Activated CD4-positive, alpha-beta T cell treated with anti-CD3 and anti-CD28 coated beads, Interleukin-2, amount 50 U/mL, for 48 hours (primary cell): Measurements from ENCODE around the gene SPRY1.

Experiments used
- DNase-seq, 2 experiments: peaks; one replicate each; pipeline ENCODE4 v3.0.0-alpha.2; 2020

Gene SPRY1

GRCh38 chr4:123412091-123412505 lies 15.5 kb downstream of the SPRY1 start:
- DNase-seq: no peak

GRCh38 chr4:123412700-123413512 lies 16.3 kb downstream of the SPRY1 start:
- no peak for DNase-seq

- DNase-seq: no peak
Observed at GRCh38 chr4:123415576-123415975, 19.0 kb downstream of the SPRY1 start.

GRCh38 chr4:123415977-123416376 lies 19.4 kb downstream of the SPRY1 start:
- DNase-seq: peak; percentile 28 to 51

GRCh38 chr4:123417813-123418212 lies 21.2 kb downstream of the SPRY1 start:
- no peak for DNase-seq

- no peak for DNase-seq
Observed at GRCh38 chr4:123418351-123418931, 21.8 kb downstream of the SPRY1 start.

GRCh38 chr4:123419885-123420755 lies 23.5 kb downstream of the SPRY1 start:
- no peak for DNase-seq

- DNase-seq: no peak
Observed at GRCh38 chr4:123421227-123421936, 24.8 kb downstream of the SPRY1 start.

- DNase-seq: no peak
Observed at GRCh38 chr4:123421937-123422781, 25.6 kb downstream of the SPRY1 start.

GRCh38 chr4:123423819-123424218 lies 27.2 kb downstream of the SPRY1 start:
- DNase-seq: no peak

- no peak for DNase-seq
Observed at GRCh38 chr4:123427951-123428350, 31.4 kb downstream of the SPRY1 start.

GRCh38 chr4:123430031-123430430 lies 33.4 kb downstream of the SPRY1 start:
- peak in 1 of 2 experiments; percentile 19 for DNase-seq

GRCh38 chr4:123430501-123430900 lies 33.9 kb downstream of the SPRY1 start:
- no peak for DNase-seq

GRCh38 chr4:123433573-123433972 lies 37.0 kb downstream of the SPRY1 start:
- no peak for DNase-seq

- DNase-seq: no peak
Observed at GRCh38 chr4:123433976-123434375, 37.4 kb downstream of the SPRY1 start.

- no peak for DNase-seq
Observed at GRCh38 chr4:123435246-123436113, 38.9 kb downstream of the SPRY1 start.

GRCh38 chr4:123438031-123438430 lies 41.4 kb downstream of the SPRY1 start:
- DNase-seq: no peak

GRCh38 chr4:123443401-123444289 lies 47.0 kb downstream of the SPRY1 start:
- DNase-seq: peak; percentile 17 to 37

- DNase-seq: peak; percentile 23 to 33
Observed at GRCh38 chr4:123444290-123444731, 47.7 kb downstream of the SPRY1 start.
